Stomach (tissue), 9 donors: Measurements from ENCODE around the gene SPEN. TPM values are rescaled to one million over a fixed set of nuclear protein-coding genes. Genes with fewer than 3 reads are reported as not detected.

ENCODE experiments used
- DNase-seq, 2 donors: peaks; one replicate each; pipeline versions ENCODE4 v3.0.0 to v3.0.0-alpha.2; 2013 to 2019
- H3K27ac ChIP-seq, 5 donors: fragments of 200-600 bp in 4 of 5; sonication (generic) in 4 of 5; one replicate each; pipeline ENCODE4 v1.5.1; 2013 to 2019; ENCODE audit warnings: mild to moderate bottlenecking in 1 of 5, moderate library complexity in 1 of 5
- H3K27me3 ChIP-seq, 3 donors: fragments of 200-600 bp; sonication (generic); one replicate each; pipeline ENCODE4 v1.5.1; 2017 to 2019; ENCODE audit warnings: mixed run types in 1 of 3
- H3K36me3 ChIP-seq, 4 donors: fragments of 200-600 bp; sonication (generic); 1 replicate in 3 of 4; 2 replicates in 1 of 4; pipeline ENCODE4 v1.5.1; 2016 to 2019
- H3K4me1 ChIP-seq, 4 donors: fragments of 200-600 bp; sonication (generic); one replicate each; pipeline ENCODE4 v1.5.1; 2016 to 2019
- H3K4me3 ChIP-seq, 4 donors: fragments of 200-600 bp; sonication (generic) in 3 of 4; one replicate each; pipeline ENCODE4 v1.5.1; 2016 to 2019; ENCODE audit warnings: mild to moderate bottlenecking in 1 of 4
- H3K9me3 ChIP-seq, 4 donors: fragments of 200-600 bp; sonication (generic); one replicate each; pipeline ENCODE4 v1.5.1; 2016 to 2019
- EP300 ChIP-seq: sonication (generic); formaldehyde crosslinking; IDR thresholded peaks from one replicate; pipeline ENCODE4 v1.6.1; 2017; ENCODE audit warnings: antibody characterized with exemption
- POLR2A ChIP-seq, 4 donors: fragments of 450-650 bp; IDR thresholded peaks; one replicate each; pipeline ENCODE4 v1.6.1; 2016; ENCODE audit warnings: antibody characterized with exemption in 4 of 4, control low read depth in 2 of 4, mild to moderate bottlenecking in 1 of 4, moderate library complexity in 1 of 4
- POLR2AphosphoS5 ChIP-seq, 3 donors: sonication (generic); formaldehyde crosslinking; IDR thresholded peaks; one replicate each; pipeline ENCODE4 v1.6.1; 2016; ENCODE audit warnings: antibody characterized with exemption in 3 of 3
- WGBS, 5 donors: extraction: QIAGEN DNeasy Blood & Tissue Kit in 3 of 5; methylation state at CpG; one replicate each; pipeline versions ENCODE4 v1.1.5 to v1.1.7; 2013 to 2018; 5-methylcytosine and 5-hydroxymethylcytosine counted together
- intact Hi-C: fragments of 100-400 bp; cut with DNase I; formaldehyde crosslinking; loops from one replicate; pipeline ENCODE4 v1.15.1; 2023; ENCODE audit warnings: low total_unique reads
- polyA plus RNA-seq, 3 donors: library from polyadenylated mRNA; stranded (reverse); fragments of 200-250 nt; gene quantifications; one replicate each; pipeline ENCODE4 v1.2.3, GENCODE V29; 2013
- small RNA-seq, 4 donors: library from RNA; depleted of rRNA; stranded (forward); fragments of <200 nt; gene quantifications; one replicate each; pipeline ENCODE3, GENCODE V24; 2016
- total RNA-seq, 5 donors: library from RNA; depleted of rRNA; stranded (reverse); fragments of >200 nt; gene quantifications; one replicate each; pipeline versions ENCODE4 v1.1.0 to v1.2.3, GENCODE V29; 2014 to 2016
- TF ChIP-seq, protein P1 (sequence below), 7 experiments: fragments of 450-650 bp in 4 of 7; fragments of 200-600 bp in 3 of 7; sonication (generic) in 3 of 7; IDR thresholded peaks; one replicate each; pipeline ENCODE4 v1.5.1; 2016 to 2019; ENCODE audit warnings: antibody characterized with exemption in 7 of 7, control low read depth in 2 of 7, mild to moderate bottlenecking in 1 of 7
- donor health status: healthy with polysubstance abuse.
- donor health status: Bipolar disorder and iron deficiency.
- donor health status: healthy.

Gene SPEN
- total and polyA plus RNA-seq, 8 donors: 5.6 to 114 (median 28.8) TPM

DNA sequence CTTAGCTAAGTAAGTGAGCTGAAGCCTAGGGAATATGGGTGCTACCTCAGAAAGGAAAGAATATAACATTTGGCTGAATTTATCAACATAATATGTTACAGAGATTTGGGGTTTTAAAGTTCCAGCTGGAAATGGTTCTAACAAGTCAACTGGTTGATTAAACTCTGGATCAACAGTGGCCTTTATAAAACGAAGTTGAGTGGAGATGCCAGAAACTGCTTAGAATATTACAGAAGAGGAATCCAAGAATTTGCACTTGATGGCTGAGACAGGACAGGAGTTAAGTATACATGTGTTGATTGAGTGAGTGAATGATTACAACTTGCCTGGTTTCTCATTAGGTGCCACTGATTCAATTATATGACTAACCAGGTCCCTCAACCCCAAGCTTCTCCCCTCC lies 135.8 kb downstream of the SPEN start:
- H3K36me3 ChIP-seq: no peaks in the 10 kb centered on the region
- DNase-seq: no peak
- H3K27ac ChIP-seq: no peak overlapping the region
- no peak overlapping the region for H3K4me3 ChIP-seq
- WGBS, 5 donors: 13 to 35% (median 19%) methylated on average over 1 of the region's 1 CpG
- H3K9me3 ChIP-seq: no peaks in the 10 kb centered on the region
- intact Hi-C loops: no loop called here
- no peaks in the 10 kb centered on the region for H3K4me1 ChIP-seq
- no peaks in the 10 kb centered on the region for H3K27me3 ChIP-seq
- TF ChIP-seq POLR2AphosphoS5 (IDR thresholded peaks at IDR 0.05) (no peak), EP300 (no peak), POLR2A (IDR thresholded peaks at IDR 0.05) (no peak)
- TF ChIP-seq, protein P1, sequence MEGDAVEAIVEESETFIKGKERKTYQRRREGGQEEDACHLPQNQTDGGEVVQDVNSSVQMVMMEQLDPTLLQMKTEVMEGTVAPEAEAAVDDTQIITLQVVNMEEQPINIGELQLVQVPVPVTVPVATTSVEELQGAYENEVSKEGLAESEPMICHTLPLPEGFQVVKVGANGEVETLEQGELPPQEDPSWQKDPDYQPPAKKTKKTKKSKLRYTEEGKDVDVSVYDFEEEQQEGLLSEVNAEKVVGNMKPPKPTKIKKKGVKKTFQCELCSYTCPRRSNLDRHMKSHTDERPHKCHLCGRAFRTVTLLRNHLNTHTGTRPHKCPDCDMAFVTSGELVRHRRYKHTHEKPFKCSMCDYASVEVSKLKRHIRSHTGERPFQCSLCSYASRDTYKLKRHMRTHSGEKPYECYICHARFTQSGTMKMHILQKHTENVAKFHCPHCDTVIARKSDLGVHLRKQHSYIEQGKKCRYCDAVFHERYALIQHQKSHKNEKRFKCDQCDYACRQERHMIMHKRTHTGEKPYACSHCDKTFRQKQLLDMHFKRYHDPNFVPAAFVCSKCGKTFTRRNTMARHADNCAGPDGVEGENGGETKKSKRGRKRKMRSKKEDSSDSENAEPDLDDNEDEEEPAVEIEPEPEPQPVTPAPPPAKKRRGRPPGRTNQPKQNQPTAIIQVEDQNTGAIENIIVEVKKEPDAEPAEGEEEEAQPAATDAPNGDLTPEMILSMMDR (IDR thresholded peaks at IDR 0.05): no peak

- DNase-seq: no peak
- H3K4me3 ChIP-seq: no peak overlapping the region
- H3K36me3 ChIP-seq: no peaks in the 10 kb centered on the region
- H3K27me3 ChIP-seq: no peaks in the 10 kb centered on the region
- no peaks in the 10 kb centered on the region for H3K4me1 ChIP-seq
- WGBS, 5 donors: 53 to 81% (median 64%) methylated on average over 5 of the region's 5 CpGs
- H3K27ac ChIP-seq: no peak overlapping the region
- intact Hi-C loops: no loop called here
- no peak for TF ChIP-seq EP300
- no peak for TF ChIP-seq POLR2A (IDR thresholded peaks at IDR 0.05)
- no peak for TF ChIP-seq POLR2AphosphoS5 (IDR thresholded peaks at IDR 0.05)
- TF ChIP-seq, protein P1 (IDR thresholded peaks at IDR 0.05): no peak
- H3K9me3 ChIP-seq: no peaks in the 10 kb centered on the region
Measured at GRCh38 chr1:15985611-15986297, 138.2 kb downstream of the SPEN start.

- WGBS, 5 donors: 81 to 85% (median 84%) methylated on average over 9 to 13 of the region's 13 CpGs
- no peak for TF ChIP-seq POLR2AphosphoS5 (IDR thresholded peaks at IDR 0.05)
- DNase-seq: no peak
Measured at GRCh38 chr1:15988856-15989736, 141.6 kb downstream of the SPEN start.

GRCh38 chr1:15989776-15990175 lies 142.3 kb downstream of the SPEN start:
- no peak for TF ChIP-seq POLR2AphosphoS5 (IDR thresholded peaks at IDR 0.05)
- no peak for TF ChIP-seq EP300
- TF ChIP-seq, protein P1 (IDR thresholded peaks at IDR 0.05): no peak
- Histone ChIP-seq H3K36me3 (no peaks in the 10 kb centered on the region), H3K27me3 (no peaks in the 10 kb centered on the region), H3K4me1 (peaks cover 0 to 5% (median 0%) of the 10 kb centered on the region in 4 donors), H3K27ac (no peak overlapping the region), H3K9me3 (no peaks in the 10 kb centered on the region), H3K4me3 (no peak overlapping the region)
- intact Hi-C loops: loop anchor here (10.0 kb wide), 1 partner anchor 175 kb away; no protein-coding TSS in a partner anchor
- WGBS, 5 donors: 48 to 59% (median 54%) methylated on average over 9 of the region's 9 CpGs
- DNase-seq: no peak

More at GRCh38 chr1:15988856-15989736, 141.6 kb downstream of the SPEN start:
- intact Hi-C loops: no loop called here
- Histone ChIP-seq H3K27me3 (no peaks in the 10 kb centered on the region), H3K27ac (no peak overlapping the region), H3K4me3 (no peak overlapping the region), H3K9me3 (no peaks in the 10 kb centered on the region), H3K4me1 (no peaks in the 10 kb centered on the region), H3K36me3 (no peaks in the 10 kb centered on the region)

Small RNA genes within 50 kb of the gene (small RNA-seq; reads per million reads assigned to genes)
- 0 reads per million in 4 donors for gene AL034555.1
- 0 reads per million in 4 donors for gene AL355994.1
- 0 to 0.53 (median 0) reads per million in 4 donors for gene AL355994.5

Other genes with a start within 250 kb of the SPEN start
- gene DDI2, start 230.2 kb upstream of the SPEN start, total RNA-seq: 100 to 1,000 TPM in 1 of 5 donors, 10 to 100 TPM in 4; 12.7 to 261 (median 42.8) TPM
- gene DDI2, start 230.2 kb upstream of the SPEN start, polyA plus RNA-seq: 1 to 10 TPM; 3.1 to 5.0 (median 4.1) TPM
- gene PLEKHM2, start 163.4 kb upstream of the SPEN start, total RNA-seq: 10 to 100 TPM; 22.3 to 63.0 (median 36.2) TPM
- 10 to 100 TPM; 19.3 to 33.9 (median 25.2) TPM for gene PLEKHM2, start 163.4 kb upstream of the SPEN start, polyA plus RNA-seq
- gene SLC25A34, start 111.4 kb upstream of the SPEN start, total RNA-seq: 10 to 100 TPM in 2 of 5 donors, 1 to 10 TPM in 2, not detected in 1; 1.8 to 16.9 (median 7.5) TPM
- 1 to 10 TPM in 2 of 3 donors, under 1 TPM in 1; 0.75 to 4.1 (median 1.9) TPM for gene SLC25A34, start 111.4 kb upstream of the SPEN start, polyA plus RNA-seq
- 1 to 10 TPM in 2 of 5 donors, not detected in 3; 2.2 to 4.9 TPM for gene TMEM82, start 105.2 kb upstream of the SPEN start, total RNA-seq
- under 1 TPM in 2 of 3 donors, not detected in 1; 0.10 to 0.75 TPM for gene TMEM82, start 105.2 kb upstream of the SPEN start, polyA plus RNA-seq
- gene FBLIM1, start 88.9 kb upstream of the SPEN start, total RNA-seq: 10 to 100 TPM; 47.0 to 92.1 (median 81.3) TPM
- gene FBLIM1, start 88.9 kb upstream of the SPEN start, polyA plus RNA-seq: 100 to 1,000 TPM in 1 of 3 donors, 10 to 100 TPM in 2; 17.5 to 128 (median 44.6) TPM
- 10 to 100 TPM in 1 of 5 donors, 1 to 10 TPM in 2, under 1 TPM in 1, not detected in 1; 0.58 to 11.0 (median 2.0) TPM for gene UQCRHL, start 40.1 kb upstream of the SPEN start, total RNA-seq
- 1 to 10 TPM; 2.4 to 3.4 (median 3.2) TPM for gene UQCRHL, start 40.1 kb upstream of the SPEN start, polyA plus RNA-seq
- 100 to 1,000 TPM in 1 of 5 donors, 10 to 100 TPM in 4; 13.0 to 136 (median 65.9) TPM for gene ZBTB17, start 128.4 kb downstream of the SPEN start, total RNA-seq
- 10 to 100 TPM; 40.7 to 46.3 (median 44.2) TPM for gene ZBTB17, start 128.4 kb downstream of the SPEN start, polyA plus RNA-seq
- not detected for gene SRARP, start 156.5 kb downstream of the SPEN start, total RNA-seq
- gene SRARP, start 156.5 kb downstream of the SPEN start, polyA plus RNA-seq: under 1 TPM in 1 of 3 donors, not detected in 2; 0.75 TPM
- 10 to 100 TPM in 4 of 5 donors, 1 to 10 TPM in 1; 9.9 to 83.5 (median 32.1) TPM for gene HSPB7, start 170.3 kb downstream of the SPEN start, total RNA-seq
- gene HSPB7, start 170.3 kb downstream of the SPEN start, polyA plus RNA-seq: 10 to 100 TPM; 11.8 to 32.0 (median 14.2) TPM
- 10 to 100 TPM in 1 of 5 donors, 1 to 10 TPM in 1, under 1 TPM in 1, not detected in 2; 0.55 to 16.1 (median 5.1) TPM for gene CLCNKA, start 174.3 kb downstream of the SPEN start, total RNA-seq
- 1 to 10 TPM; 2.7 to 6.0 (median 3.9) TPM for gene CLCNKA, start 174.3 kb downstream of the SPEN start, polyA plus RNA-seq
- under 1 TPM in 1 of 5 donors, not detected in 4; 0.92 TPM for gene CLCNKB, start 196.1 kb downstream of the SPEN start, total RNA-seq
- gene CLCNKB, start 196.1 kb downstream of the SPEN start, polyA plus RNA-seq: under 1 TPM; 0.19 to 0.60 (median 0.31) TPM
- gene FAM131C, start 225.9 kb downstream of the SPEN start, total RNA-seq: not detected
- under 1 TPM in 2 of 3 donors, not detected in 1; 0.35 to 0.37 TPM for gene FAM131C, start 225.9 kb downstream of the SPEN start, polyA plus RNA-seq